Mammary epithelial cell (primary cell): Measurements from ENCODE around the gene ESRRG.

Experiments
- CTCF ChIP-seq, 2 donors: IDR thresholded peaks in 1 of 2; conservative IDR thresholded peaks in 1 of 2; 2 replicates each; pipeline ENCODE4 v1.5.1; 2011 to 2012; ENCODE audit warnings: inconsistent platforms in 2 of 2, low read length in 2 of 2, mild to moderate bottlenecking in 2 of 2, control low read depth in 1 of 2, low read depth in 1 of 2; ENCODE audit not compliant: insufficient read depth in 1 of 2; ENCODE audit errors: extremely low read depth in 1 of 2
- EZH2 ChIP-seq: IDR thresholded peaks from 2 replicates; pipeline ENCODE4 v1.6.1; 2012; ENCODE audit warnings: low read length, inconsistent platforms, borderline replicate concordance

DNA sequence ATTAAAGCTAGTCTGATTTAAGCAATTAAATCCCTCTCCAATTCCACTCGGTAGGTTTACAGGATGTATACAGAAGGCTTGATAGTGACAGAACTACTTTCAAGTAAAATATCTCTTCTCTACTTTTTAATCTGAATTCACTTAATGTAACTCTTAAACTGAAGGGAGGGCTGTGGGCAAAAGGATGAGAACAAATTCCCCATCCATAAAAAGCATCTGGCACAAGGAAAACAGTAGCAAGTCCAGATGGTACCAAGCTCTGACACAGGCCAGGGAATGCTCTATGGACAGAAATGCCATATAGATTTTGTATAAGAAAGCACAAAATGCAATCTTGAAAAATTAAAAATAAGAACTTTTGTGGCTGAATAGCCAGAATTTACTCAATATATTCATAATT lies 246.9 kb downstream of the ESRRG start:
- TF ChIP-seq CTCF (conservative IDR thresholded peaks at IDR 0.05 in 1 of 2, IDR thresholded peaks at IDR 0.05 in 1 of 2; ENCODE audit: extremely low read depth in 1 of 2, insufficient read depth in 1 of 2, low read depth in 1 of 2, low read length in 2 of 2) (no peak), EZH2 (no peak)
